NCI-H2196 (cell line): ENCODE data around the gene TLK1.
"Not testable (repeated sequence)": the region's sequence is repeated elsewhere in the genome, so short reads cannot be mapped to it uniquely, and the experiment has no call there.

Experiments used
- DNase-seq: peaks from one replicate; lab custom pipeline; 2025; ENCODE audit not compliant: unreplicated experiment; lab: John Stamatoyannopoulos, UW

The TLK1 gene

DNA sequence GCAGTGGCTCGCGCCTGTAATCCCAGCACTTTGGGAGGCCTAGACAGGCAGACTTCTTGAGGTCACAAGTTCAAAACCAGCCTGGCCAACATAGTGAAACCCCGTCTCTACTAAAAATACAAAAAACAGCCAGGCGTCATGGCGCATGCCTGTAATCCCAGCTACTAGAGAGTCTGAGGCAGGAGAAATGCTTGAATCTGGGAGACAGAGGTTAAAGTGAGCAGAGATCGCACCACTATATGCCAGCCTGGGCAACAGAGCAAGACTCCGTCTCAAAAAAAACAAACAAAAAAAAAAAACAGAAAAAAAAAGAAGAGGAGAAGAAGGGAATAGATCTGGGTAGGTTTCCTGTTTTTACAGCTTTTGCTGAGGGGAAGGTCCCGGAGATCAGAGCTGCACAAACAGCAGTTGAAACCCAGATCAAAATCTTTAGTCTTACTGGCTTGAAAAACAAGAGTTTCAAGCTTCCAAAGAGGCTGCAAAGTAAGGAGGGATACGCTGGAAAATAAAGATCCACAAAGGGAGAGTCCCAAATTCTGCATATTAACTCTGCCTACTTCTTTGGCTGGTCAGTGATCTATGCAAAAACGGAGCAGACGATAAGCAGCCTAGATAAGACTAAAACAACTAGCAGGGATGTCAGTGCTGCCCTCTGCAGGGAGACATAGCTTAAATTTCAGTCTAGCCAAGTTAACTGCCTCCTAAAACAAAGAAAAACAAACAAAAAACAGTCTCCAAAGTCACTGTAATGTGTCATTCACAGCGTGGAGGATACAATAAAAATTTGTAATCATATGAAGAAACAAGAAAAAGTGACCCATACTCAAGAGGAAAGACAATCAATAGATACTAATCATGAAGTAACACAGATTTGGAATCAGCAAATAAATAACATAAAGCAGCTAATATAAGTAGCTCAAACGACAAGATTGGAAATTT is 74.1 kb downstream of the TLK1 start:
- DNase-seq: no peak

DNA sequence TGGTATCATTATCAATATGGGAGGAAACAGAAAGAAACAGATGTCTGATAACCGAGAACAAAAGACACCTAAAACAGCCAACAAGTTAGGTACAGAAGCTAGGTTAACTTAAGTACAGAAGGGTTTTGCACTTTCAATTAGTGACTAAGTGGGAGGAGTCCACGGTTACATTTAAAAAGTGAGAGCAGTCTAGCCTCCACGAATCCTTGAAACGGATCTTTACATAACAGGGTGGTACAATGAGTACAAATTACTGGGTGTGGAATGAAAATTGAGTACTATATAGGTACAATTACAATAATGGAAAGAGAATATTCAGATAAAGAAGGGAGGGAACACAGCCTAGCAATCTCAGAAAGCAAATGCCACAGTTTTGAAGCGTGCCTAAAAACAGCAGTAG is 76.6 kb downstream of the TLK1 start:
- DNase-seq: no peak

DNA sequence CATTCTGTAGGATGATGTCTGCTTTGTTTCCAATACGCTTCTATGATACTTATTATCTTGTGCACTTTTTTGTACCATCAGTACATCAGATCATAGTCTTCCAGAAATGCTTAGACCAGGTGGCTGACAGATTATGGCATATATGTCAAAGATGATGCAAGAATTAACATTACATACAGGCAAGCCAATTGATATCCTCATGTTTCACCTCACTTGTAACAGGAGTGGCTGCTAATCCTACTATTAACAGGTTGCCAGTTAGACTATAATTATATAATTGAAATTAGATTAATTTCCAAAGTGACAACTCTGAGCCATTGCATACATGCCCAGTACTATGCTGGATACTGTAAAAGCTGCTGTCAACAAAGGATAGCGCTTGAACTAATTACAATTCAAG is 77.2 kb downstream of the TLK1 start:
- no peak for DNase-seq

DNA sequence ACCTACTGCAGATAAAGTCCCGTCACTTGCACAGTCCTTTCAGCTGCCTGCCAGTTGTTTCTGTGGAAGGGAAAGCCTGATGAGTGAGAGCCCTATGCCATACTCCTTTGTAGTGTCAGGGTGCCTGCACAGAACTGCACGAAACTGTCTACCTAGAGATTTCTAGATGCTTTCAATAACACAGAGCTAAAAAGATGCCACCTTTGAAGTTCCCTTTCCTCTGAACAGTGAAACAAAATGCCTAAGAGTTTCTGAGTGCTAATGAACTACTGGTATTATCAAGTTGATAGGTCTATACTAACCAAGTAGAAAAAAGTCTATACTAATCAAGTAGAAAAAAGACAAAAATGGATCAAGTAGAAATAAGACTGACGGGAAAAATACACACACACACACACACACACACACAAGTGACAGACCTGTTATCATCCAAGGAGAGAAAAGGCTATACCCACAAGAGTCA is 79.0 kb downstream of the TLK1 start:
- no peak for DNase-seq

DNA sequence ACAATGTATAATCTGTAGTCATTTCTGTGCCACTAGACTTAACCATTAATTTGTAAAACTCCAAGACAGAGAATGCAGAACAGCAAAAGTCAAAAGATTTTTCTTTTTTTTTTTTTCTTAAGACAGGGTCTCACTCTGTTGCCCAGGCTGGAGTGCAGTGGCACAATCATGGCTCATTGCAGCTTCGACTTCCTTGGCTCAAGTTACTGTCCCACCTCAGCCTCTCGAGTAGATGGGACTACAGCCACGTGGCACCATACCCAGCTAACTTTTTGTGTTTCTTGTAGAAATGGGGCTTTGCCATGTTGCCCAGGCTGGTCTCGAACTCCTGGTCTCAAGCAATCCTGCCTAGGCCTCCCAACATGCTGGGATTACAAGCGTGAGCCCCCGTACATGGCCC is 80.1 kb downstream of the TLK1 start:
- no peak for DNase-seq

DNA sequence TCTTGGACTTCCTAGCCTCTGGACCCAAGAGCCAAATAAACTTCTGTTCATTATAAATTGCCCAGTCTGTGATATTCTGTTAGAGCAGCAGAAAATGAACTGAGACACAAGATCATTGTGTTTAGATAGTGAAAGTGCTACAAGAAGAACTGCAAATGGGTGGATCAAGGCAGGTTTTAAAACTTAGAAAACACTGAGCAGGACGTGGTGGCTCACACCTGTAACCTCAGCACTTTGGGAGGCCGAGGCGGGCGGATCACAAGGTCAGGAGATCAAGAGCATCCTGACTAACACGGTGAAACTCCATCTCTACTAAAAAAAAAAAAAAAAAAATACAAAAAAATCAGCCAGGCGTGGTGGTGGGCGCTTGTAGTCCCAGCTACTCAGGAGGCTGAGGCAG is 84.3 kb downstream of the TLK1 start:
- not testable (repeated sequence) for DNase-seq

DNA sequence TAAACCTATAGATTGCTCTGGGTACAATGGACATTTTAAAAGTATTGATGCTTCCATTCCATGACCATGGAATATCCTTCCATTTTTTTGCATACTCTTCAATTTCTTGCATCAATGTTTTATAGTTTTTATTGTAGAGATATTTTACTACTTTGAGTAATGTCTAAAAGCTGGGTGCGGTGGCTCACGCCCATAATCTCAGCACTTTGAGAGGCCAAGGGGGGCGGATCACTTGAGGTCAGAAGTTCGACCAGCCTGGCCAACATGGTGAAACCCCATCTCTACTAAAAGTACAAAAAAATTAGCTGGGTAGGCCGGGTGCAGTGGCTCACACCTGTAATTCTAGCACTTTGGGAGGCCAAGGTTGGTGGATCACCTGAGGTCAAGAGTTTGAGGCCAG is 88.5 kb downstream of the TLK1 start:
- no peak for DNase-seq

DNA sequence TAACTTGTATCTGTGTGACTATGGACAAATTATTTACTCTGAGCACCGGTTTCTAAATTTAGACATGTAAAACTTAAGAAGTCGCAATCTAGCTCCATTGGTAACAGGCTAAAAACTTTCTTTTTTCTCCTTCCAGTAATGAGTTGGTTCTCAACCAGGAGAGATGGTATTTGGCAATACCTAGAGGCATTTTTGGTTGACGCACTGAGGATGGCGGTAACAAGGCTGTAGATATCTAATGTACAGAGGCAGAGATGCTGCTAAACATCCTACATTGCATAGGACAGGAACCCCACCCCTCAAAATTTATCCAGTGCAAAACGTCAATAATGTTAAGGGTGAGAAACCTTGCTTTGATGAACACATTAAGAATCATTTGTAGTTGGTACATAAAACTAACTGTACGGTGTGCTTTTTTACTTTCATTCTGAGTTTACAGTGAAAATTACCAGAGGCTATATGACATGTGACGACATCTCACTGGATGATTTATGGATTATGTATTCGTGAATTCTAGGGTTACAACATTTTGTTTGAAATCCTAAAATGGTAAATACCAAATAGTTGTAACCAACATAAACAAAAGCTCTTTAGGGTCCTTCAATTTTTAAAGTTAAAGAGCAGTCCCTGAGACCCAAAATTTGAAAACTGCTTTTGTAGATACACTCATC is 91.3 kb downstream of the TLK1 start:
- DNase-seq: no peak

DNA sequence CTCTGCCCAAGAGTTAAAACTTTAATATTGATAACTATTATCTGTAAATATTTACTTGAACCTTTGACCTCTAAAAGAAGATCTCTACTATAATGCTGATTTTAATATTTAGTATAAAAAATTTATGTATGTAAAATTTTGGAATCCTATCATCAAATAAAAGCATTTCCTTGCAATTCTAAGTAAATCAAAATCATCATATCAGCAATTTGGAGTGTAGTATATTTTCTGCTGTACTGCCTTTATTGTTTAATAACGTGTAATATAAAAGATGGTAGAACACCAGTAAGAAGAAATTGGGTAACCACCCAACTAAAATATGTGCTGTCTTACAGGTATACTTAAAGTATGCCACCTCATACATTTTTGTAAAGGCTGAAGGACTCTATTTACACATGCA is 94.6 kb downstream of the TLK1 start:
- DNase-seq: no peak

DNA sequence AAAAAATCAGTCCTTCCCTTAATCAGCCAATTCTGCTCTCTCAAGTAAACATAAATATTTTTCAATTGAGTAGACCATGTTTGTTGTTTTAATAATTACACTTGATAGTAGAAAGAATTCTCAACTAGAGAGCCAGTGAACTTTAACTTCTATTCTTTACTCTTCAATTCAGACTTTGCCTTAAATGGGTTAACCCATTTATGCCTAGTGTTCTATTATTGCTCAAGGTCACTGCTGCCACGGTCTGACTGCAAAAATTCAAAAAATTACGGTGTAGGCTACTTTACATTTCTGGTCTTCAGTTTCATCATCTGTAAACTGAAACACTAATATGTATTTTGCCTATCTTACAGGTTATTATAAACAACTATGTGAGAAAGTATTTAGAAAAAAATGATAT is 103.1 kb downstream of the TLK1 start:
- DNase-seq: no peak

DNA sequence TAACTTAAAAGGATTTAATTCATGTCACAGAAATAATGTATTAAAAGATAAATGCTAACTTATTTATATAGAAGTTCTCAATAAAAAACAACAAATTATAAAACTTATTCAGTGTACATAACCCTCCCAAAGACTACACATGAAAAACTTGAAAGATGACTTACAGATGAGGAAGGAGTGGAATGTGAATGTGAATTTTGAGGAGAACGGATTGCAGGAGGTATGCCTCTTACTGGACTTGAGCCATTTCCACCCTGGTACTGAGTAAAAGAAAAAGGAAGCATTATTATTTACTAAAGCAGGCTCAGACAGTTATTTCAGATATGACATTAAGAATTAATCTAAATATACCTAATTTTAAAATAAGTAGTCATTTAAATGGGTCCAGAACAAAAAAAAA is 104.4 kb downstream of the TLK1 start:
- DNase-seq: no peak

DNA sequence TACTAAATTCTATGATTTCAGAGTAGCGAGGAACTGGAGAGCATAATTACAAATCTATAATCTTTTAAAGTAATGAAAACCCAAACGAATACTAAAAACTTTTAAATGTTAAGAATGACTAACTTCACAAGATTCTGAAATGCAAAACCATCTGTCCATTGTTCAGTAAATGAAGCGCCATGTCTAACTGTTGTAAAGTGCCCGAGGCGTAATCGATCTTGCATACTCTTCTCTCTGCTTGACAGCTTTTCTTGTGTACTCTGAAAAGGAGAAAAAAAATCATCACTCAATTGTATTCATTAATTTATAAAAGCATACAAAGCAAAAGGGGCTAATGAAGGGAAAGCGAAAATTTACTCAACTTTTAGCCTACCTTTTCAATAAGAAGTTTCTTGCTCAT is 111.0 kb downstream of the TLK1 start:
- no peak for DNase-seq

DNA sequence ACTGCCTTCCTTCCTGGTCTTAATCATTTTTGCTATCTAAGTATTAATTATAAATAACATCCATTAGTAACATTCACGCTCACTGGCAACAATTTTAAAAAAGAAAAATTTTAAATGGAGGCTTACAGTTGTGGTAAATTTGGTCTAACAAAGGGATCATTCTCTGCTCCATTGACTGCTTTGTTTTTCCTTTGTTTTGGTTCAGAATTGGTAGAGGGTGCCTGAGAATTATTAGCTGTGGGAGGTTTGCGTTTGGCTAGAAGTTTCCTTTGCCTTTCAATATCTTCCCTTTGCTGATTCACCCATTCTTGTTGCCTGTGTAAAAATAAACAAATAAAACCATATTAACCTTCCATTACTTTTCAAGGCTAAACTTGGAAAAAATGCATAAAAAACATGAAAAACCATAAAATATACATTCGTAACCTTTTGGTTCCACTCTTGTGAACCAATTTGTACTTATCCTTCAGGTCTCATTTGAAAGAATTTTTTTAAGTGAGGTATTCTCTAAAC is 114.6 kb downstream of the TLK1 start:
- no peak for DNase-seq

DNA sequence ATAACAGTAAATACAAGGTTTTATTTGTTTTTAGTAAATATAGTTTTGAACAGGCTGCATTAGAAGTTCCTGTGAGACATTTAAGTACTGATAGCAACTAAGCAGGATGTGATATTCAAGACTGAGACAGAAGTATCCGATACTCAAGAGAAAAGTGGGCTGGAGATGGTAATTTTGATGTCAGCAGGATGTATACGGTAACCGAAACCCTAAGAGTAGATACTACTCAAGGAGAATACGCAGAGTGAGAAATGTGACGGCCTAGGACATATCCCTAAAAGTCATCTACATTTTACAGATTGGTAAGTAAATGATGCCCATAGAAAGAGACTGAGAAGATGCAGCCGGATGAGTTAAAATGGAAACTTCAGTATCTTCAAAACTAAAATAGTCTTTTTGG is 116.3 kb downstream of the TLK1 start:
- no peak for DNase-seq

DNA sequence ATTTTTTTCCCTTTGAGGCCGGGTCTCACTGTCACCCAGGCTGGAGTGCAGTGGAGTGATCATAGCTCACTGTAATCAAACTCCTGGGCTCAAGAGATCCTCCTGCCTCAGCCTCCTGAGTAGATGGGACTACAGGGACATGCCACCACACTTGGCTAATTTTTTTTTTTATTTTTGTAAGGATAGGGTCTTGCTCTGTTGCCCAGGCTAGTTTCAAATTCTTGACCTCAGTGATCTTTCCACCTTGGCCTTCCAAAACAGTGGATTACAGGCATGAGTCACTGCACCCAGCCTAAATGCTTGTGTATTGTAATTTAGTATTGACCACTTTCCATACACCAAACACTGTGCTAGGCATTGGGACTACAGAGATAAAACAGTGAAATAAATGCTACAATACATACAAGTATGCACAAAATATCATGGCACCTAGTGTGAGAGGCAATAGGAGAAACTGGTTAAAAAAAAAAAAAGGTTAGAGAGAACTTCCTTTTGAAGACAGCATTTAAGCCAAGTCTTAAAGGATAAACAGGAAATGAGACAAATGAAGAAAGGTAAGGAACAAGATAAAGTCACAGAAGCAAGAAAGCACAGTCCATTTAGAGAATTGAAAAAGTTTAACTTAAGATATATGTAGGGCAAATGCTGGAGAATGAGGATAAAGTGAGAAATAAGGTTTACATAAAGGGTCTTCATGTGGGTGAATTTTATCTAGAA is 118.3 kb downstream of the TLK1 start:
- DNase-seq: no peak

DNA sequence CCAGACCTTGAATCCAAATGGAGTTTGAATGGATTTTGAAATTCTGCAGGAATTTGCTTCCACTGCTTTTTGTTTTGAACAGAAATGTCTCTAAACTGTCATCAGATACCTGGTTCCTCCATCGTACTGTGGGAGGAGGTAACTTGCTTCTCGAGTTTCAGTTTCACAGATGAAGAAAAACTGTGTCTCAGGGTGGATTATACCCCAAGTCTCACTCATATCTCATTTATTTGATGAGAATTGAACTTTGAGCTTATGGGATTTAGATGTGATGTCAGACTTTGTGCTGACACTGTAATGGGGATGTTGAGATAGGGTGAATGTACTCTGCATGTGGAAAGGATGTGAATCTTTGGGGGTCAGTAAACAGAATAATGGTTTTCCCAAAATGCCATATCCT is 124.2 kb downstream of the TLK1 start:
- no peak for DNase-seq

DNA sequence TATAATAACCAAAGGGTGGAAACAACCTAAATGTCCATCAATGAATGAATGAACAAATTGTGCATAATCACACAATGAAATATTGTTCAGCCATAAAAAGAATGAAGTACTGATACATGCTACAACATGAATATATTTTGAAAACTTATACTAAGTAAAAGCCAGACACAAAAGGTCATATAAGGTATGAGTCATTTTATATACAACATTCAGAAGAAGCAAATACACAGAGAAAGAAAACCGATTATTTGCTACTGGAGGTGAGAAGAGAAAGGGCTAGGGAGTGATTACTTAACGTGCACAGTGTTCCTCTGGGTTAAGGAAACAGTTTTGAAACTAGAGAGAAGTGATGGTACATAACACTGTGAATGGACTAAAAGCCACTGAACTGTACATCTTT is 126.4 kb downstream of the TLK1 start:
- no peak for DNase-seq

DNA sequence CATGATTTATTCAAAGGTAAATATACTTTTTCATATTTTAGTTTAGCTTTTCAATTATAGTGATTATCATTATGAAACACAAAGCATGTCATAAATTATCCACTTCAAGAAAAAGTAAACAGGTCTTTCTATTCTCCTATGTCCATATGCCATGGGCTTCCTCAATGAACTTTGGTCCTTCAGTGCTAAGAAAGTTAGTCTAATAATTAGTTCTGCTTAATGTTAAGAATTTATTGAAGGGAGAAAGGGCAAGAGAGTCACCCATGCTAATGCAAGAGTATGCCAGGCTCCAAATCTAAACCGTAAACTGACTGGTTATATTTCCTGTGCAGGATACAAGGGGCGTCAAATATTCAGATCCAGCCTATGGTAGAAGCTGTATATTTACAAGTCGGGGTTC is 135.5 kb downstream of the TLK1 start:
- DNase-seq: no peak

DNA sequence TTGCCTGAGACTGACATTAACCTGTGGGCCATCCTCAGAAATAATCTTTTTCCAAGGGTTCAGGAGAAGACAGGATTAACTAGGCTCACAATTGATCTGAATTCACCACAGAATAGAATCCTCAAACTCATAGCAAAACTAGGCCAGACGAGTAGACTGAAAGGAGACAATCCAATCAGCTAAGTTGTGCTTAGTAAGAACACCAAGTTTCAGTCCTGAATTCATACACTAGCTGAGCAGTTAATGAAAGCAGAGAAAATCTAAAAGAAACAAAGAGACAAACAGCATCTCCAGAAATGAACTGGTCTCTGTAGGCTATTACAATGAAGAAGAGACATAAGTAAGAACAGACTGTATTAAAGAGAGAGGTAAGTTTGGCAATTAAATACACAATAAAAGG is 142.2 kb downstream of the TLK1 start:
- DNase-seq: no peak

DNA sequence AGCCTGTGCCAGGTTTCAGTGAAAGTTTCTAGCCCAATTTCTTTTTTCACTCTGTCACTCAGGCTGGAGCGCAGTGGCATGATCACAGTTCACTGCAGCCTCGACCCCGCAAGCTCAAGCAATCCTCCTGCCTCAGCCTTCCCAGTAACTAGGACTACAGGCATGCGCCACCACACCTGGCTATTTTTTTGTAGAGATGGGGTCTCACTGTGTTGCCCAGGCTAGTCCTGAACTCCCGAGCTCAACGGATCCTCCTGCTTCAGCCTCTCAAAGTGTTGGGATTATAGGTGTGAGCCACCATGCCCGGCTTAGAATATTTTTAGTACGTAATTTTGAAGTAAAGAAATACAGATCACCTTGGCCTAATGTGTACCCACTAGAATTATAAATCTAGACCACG is 144.6 kb downstream of the TLK1 start:
- DNase-seq: no peak

DNA sequence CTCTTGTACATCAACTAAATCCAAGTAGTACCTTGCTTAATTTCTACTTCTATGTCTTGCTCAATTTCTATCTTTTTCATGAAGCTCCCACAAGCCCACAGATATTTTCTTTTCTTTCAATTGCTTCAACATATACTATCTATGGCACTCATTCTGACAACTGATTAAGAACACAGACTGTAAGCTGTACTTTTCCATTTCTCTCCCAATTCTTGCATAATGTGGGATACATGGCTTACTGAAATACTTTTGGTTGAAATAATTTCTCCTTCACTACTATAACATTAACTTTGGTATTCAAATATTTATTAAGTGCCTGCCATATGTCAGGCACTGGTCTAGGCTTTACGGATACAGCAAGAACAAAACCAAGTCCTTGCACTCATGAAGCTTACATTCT is 146.8 kb downstream of the TLK1 start:
- DNase-seq: no peak

DNA sequence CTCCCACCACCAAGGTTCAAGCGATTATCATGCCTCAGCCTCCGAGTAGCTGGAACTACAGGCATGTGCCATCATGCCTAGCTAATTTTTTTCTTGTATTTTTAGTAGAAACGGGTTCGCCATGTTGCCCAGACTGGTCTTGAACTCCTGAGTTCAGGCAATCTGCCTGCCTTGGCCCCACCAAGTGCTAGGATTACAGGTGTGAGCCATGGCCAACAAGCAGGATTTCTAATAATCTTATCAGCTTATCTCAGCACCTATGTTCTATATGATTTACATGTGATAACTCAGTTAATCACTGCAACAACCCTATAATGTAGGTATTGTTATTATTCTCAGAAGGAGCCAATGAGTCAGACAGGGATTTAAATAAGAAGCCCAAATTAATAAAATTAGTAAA is 151.3 kb downstream of the TLK1 start:
- DNase-seq: no peak
